Keratinocyte (primary cell): ENCODE measurements around the gene SULF2.

Experiments used
- CTCF ChIP-seq, 3 experiments: IDR thresholded peaks in 1 of 3; conservative IDR thresholded peaks in 1 of 3; optimal IDR thresholded peaks in 1 of 3; 2 replicates in 2 of 3; 3 replicates in 1 of 3; pipeline versions ENCODE3 to v1.5.1; 2011; ENCODE audit warnings: low read length in 3 of 3, mild to moderate bottlenecking in 3 of 3, moderate library complexity in 2 of 3, control low read depth in 1 of 3, inconsistent platforms in 1 of 3; ENCODE audit not compliant: insufficient read depth in 2 of 3; ENCODE audit errors: extremely low read depth in 1 of 3
- EZH2 ChIP-seq: IDR thresholded peaks from one replicate; pipeline ENCODE4 v1.6.1; 2012; ENCODE audit warnings: inconsistent platforms, mild to moderate bottlenecking, low read length, moderate library complexity

- TF ChIP-seq CTCF (optimal IDR thresholded peaks at IDR 0.05 in 1 of 3, IDR thresholded peaks at IDR 0.05 in 1 of 3, conservative IDR thresholded peaks at IDR 0.05 in 1 of 3; ENCODE audit: extremely low read depth in 1 of 3, insufficient read depth in 2 of 3, low read length in 3 of 3) (no peak), EZH2 (no peak)
These were observed 146.4 kb downstream of the SULF2 start for GRCh38 chr20:47638851-47639250.
